Fibroblast of peridontal ligament (primary cell): ENCODE data around the gene TRIM9.
A peak's percentile ranks its signal among the peaks of the same experiment; 100 is the strongest.

Experiments
- DNase-seq: peaks from one replicate; pipeline ENCODE4 v3.0.0-alpha.2; 2010; ENCODE audit errors: extremely low read depth

The TRIM9 gene

DNA sequence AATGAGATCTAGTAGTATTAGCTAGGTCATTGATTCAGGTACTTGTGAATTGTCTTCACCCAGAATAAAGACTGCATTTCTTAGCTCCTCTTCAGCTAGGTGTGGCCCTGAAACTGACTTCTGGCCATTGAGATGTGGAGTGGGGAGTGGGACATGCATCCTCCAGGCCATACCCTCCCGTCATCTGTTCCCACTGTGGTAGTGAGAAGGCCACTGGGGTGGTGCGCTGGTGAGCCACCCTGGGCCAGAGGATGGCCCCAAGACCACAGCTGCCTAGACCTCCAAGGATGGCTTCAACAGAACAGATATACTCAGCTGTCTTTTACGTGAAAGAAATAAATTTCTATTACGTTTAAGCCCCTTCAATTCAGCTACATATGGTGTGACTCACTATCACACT lies 36.5 kb downstream of the TRIM9 start:
- DNase-seq, result no peak

DNA sequence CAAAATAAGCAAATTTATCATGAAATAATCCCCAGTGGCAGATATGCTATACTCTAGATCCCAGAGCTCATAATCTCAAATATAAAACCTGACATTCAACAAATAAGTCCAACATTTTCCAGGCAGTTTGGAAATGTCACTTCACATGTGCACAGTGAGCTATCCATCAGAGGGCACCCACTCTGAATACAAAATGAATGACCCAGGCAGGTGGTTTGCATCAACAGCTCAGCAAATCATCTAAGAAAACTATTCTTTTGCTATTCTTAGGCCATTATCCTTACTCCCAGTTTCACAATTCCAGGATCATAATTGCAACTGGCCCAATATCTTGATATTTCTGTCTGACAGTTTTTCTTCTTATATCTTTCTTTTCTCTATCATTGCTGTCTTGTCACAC lies 38.5 kb downstream of the TRIM9 start:
- DNase-seq, result no peak

DNA sequence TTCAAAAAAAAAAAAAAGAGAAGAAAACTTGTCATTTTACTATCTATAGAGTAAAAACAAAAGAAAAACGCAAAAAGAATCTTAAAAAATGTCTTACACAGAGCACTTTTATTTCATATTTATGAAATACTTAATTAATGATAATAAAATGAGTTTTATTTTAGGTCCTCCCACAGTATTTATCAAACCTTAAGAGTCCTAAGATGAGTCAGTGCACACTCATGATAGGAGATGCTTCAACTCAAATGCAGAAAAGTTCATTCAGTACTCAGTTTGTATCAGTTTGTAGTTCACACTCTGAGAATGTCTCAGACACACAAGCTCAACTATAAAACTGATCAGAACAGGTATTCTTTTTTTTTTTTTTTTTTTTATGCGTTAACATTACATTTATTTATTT lies 41.7 kb downstream of the TRIM9 start:
- no peak for DNase-seq

DNA sequence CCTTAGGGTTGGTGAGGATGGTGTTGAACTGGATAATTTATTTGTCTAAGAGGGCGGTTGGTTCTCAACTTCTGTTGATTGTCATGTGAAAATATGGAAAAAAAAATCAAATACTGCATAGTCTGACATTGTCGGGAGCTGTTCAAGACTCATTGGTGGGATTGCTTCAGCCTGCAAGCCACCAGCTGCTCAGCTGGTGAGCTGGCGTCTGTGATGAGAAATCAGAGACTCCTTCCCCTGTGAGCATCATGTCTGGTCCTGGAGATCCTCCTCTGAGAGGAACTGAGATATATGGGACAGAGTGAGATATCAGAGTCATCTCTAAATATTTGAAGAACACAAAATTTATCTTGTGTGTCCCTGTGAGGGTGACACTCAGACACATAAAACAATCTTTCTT lies 49.9 kb downstream of the TRIM9 start:
- DNase-seq, result no peak

DNA sequence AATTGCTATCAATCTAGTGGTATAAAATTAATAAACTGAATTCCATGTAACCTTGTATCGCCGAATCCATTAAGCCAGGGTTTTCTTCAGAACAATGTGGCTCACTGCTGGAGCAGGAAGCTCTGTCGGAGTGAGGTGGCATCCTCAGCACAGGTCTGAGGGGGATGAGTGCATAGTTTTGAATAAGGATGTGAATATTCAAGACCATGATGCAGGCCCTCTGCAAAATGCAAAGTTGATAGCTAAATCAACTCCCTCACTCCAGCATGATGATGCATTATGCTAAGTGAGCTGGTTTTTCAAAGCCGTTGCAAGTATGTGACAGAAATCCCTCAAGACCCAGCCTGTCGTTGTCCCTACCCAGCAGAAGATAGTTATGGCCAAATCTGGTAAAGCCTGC lies 53.0 kb downstream of the TRIM9 start:
- DNase-seq, result no peak

DNA sequence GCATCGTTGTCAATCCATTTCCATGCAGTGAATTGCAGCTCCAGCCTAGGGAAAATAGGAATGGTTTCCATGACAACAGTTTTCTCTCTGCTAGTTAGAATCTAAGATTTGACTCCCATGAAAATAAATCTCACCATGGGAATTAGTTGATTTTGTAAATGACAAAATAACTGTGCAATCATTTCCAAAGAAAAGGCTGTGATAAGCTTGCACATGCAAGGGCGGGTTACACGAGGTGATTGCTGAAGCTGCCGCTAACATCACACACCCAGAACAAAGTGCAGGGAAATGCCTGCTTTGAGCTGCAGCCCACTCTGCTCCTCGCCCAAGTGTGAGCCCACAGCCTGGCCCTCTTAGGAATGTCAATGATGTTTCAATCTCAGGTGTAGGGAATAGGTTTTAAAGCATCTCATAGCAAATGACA lies 53.8 kb downstream of the TRIM9 start:
- DNase-seq, result no peak

DNA sequence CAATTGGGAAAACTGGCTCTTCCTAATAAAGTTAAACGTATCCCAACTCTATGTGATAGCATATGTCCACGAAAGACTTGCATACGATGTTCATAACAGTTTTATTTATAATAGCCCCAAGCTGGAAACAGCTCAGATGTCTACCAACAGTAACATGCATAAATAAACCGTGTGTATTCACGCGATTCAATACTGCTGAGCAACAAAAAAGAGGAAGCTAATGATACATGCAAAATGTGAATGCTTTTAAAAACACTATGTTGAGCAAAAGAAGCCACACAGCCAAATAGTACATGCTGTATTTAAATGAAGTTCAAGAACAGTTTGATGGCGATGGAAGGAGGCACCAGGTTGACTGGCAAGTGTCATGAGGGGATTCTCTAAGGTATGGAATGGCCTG lies 55.7 kb downstream of the TRIM9 start:
- DNase-seq, result no peak

DNA sequence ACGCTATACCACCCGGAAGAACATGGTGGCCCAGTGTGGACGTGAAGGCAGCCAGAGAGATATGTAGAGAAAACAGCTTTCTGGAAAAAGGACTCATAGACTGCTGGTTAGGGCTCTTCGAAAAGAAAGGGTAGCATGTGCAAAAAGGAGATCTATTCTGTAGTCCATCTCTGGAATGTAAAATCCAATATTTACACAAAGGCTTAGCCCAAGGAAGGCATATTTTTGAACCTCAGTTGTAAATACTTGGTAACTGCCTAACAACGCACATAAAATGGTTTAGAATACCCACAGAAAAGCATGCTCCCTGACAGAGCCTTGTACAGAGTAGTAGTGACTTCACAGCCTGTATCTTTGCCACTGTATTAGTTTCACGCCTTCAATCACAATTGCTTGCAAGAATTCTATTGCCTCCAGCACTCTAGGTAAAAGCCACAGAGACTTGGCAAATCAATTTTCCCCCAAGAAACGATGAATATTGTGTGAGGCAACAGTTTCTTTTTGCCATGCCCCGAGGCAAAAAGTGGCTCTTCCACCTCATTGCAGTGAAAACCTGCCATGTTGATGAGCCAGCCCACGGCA lies 59.2 kb downstream of the TRIM9 start:
- peak; percentile 12 for DNase-seq

DNA sequence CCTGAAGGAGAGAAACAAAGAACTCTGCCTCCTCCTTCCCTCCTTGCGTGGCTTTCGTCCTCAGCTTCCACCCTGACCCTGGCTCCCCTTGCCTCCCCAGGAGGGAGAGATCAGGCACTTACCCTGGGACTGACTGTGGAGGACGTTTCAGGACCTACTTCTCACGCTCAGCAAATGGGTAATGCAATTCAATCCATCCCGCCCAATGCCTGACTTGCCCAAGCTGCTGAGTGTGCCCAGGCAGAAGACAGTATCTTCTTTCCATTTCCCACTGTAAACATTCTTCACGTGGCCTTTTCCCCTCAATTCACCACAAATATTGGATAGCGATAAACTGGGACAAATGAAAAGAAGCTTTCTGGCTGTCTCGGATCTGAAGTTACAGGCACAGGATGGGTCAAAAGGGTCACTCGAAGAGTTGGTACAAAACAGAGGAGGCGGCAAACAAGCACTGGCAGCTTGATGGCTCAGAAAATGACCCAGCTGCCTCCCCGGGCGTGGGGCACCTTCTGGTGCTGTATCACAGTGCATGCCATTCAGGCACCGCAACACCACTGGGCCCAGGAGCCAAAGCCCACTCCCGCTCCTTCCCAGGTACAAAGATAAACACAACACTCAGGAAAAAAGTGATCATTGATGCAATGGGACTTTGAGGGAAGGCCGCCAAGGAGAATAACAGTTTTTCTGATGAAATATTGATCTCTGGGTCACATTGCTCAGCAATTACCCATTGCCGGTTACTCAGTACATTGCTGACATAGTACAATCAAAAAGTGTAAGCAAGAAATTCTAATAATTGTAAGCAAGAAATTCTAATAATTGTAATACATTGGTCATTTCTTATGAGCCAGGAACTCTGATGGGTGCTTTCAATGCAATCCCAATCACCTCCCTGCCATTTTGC lies 65.8 kb downstream of the TRIM9 start:
- no peak for DNase-seq

DNA sequence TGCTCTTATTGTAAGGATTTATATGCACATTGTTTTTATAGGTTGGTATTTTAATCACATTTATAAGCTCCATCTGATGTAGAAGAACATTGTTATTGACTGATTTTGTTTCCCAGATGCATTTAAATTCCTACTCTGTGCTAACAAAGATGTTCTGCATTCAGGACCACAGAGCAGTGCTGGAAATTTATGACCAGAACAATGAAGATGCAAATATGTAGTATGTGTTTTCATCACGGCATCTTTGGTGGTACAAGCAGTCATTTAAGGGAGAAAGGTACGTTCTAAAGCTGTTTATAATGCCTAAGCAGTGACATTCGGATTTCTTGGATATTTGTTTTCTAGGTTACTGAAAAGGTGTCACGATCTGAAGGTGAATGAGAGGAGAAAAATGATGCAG lies 66.5 kb downstream of the TRIM9 start:
- DNase-seq, result no peak

DNA sequence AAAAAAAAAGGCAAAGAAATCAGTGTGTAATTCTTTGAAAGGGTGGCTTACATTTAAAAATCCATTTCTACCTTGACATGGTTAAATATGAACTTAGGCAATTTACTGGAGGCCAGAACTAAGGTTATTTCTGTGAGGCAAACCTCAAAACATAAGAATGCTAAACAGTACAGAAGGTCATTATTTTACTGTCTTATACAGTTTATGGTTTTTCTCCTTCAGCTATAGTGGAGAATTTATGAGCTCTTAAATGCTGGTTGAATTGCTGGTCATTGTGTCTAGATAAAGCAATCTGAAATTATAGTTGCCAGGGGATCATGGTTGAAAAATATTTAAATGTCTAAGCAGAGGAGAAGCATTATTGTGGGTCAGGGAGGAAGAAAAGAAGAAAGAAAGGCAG lies 70.5 kb downstream of the TRIM9 start:
- no peak for DNase-seq

DNA sequence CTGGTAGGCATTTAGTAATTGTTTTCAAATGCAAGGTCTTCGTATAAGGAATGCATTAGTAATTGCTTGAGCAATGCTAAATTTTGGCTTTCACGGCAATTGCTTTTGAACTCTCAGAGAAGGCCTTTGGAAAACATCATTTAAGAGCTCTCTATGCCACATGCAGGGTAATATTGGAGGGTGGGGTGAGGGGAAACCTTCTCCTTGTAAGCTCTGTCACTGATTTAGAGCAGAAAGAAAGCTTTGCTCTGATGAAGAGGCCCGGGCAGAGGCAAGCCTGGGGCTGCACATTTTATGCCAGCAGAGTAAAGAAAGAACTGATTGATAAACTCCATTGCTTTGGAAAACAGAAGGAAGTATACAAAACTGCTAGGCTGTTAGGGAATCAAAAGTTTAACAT lies 70.9 kb downstream of the TRIM9 start:
- no peak for DNase-seq

DNA sequence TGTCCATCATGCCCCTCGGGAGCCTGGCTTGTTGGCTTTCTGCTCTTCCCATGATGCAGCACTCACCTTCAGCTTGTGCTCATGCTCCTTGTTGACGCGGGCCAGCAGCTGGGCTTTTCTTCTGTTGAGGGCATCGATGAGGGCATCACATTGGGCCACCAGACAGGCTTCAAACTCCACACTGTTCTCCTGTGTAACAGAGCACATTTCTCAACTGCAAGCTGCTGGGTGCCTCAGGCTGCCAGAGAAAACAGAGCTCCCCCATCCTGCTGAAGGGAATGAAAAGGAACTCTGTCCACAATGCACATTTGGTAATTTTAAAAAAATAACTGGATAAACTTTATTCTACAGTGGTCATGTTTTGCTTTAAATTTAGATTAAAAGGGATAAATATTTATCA lies 72.1 kb downstream of the TRIM9 start:
- DNase-seq, result no peak

DNA sequence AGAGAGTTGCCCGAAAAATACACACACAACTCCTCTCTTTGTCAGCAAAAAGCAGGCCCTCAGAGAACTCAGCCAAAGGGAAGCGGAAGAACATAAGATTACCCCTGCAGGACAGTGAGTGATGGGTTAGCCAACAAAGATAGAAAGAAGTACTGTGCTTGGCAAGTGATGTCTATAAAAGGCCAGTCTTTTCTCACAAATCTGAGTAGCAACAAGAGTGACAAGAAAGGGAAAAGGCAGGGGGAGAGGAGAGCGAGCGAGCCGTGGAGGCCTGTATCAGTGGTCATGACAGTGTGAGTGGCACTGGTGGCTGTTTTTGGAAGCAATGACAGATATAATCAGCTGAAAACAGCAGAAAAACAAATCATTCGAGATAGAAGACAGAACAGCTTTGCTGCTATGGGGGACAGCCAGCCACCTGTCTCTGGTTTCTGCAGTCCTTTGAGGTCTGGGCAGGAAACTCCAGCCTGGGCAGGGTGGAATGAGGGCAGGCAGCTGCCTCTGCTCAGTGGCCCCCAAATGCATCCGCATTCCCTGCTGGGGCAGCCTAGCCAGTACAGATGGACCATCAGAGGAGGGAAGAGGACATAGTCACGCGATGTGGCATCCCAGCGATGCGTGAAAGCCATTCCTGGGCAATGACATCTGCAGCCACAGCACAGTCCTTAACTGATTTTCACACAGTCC lies 74.7 kb downstream of the TRIM9 start:
- DNase-seq, result no peak

DNA sequence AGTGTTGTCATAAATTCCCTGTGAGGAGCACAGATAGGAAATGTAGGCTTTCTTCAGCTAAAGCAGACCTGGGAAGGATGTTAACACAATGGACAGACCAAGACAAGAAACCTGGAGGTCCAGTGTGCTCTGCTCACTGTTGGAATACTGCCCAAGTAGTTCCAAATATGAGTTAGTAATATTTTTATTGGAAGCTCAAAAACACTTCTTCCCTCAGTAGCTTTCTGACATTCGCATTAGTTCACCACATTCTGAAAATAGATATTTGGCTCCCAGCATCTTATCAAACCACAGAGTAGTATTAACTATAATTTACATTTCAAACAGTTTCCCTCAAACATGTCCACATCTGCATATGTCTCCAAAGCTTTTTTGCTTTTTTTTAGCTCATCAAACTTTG lies 75.8 kb downstream of the TRIM9 start:
- peak; percentile 50 for DNase-seq

DNA sequence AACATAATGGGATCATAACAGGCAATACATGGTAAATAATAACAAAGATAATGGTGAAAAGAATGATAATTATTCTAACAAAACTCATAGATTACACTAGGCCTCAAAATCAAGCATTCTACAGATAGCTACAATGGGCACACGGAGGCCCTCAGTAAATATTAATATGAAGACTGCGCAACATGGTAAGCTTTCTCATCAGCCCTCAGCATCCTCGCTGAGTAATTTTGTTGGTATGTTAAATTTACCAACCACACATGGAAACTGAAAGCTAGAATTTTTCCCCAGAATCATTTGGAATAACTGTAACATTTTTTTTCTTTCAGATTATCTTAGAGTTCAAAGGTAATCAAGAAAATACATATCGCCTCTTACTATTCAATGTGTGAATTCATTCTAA lies 76.4 kb downstream of the TRIM9 start:
- peak; percentile 75 for DNase-seq

DNA sequence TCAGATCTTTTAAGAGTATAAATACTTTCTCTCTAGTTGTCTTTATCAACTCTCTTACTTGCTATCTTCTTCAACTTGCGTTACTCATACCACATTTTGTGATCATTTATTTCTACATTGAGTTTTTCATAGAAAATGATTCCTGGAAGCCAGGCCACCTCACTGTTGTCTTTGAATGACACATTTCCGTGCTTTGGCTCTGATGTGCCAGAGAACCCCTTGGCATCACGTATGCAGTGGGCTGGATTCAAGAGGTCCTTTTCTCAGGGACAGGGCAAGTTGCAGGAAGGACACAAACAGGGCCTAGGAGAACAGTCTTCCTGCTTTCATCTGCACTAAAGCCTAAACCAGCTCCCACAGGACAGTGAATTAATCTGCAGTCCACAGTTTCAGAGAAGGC lies 80.3 kb downstream of the TRIM9 start:
- DNase-seq, result no peak

DNA sequence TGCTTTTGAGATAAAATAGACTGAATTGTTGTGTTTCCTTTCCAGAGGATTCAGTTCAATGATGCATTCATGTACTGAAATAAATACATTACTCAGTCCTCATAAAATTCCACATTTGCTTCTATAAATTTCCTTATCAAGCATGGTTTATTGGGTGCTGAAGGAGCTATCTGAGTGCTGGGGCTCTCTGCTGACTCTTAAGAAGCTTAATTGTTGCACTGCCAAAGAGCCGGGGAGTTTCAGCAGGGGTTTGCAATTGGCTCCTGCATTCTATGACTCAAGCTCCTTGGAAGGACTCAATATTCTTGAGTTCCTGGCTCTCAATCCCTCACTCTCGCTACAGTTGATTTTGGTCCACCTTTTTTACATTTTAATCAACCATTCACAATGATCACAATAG lies 80.8 kb downstream of the TRIM9 start:
- DNase-seq, result peak; percentile 86

DNA sequence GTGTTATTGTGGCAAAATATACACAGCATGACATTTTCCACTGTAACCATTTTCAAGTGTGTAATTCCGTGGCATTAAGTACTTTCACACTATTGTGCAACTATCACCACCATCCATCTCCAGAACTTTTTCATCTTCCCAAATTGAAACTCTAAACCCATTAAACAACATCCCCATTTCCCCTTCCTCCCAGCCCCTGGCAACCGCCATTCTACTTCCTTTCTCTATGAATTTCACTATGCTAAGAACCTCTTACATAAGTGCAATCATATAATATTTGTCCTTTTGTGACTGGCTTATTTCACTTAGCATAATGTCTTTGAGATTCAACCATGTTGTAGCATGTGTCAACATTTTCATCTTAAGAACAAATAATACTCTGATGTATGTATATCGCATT lies 82.8 kb downstream of the TRIM9 start:
- no peak for DNase-seq

DNA sequence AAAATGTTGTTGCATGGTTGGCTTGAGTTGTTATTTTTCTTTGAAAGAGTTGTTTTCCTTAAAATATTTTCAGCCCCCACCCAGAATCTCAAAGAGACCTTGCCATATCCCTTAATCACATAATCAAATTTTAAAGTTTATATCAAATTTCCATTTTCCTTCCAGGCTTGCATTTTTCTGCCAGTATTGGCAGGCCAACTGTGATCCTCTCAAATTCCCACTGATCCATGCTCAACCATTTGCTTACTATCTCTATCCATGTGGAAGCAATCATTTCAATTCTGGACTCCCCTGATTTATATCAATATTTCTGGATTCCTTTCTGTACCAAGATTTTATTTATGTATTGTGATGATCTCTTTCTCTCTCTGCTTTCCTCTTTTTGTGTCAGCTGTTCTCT lies 86.5 kb downstream of the TRIM9 start:
- DNase-seq, result peak; percentile 89

DNA sequence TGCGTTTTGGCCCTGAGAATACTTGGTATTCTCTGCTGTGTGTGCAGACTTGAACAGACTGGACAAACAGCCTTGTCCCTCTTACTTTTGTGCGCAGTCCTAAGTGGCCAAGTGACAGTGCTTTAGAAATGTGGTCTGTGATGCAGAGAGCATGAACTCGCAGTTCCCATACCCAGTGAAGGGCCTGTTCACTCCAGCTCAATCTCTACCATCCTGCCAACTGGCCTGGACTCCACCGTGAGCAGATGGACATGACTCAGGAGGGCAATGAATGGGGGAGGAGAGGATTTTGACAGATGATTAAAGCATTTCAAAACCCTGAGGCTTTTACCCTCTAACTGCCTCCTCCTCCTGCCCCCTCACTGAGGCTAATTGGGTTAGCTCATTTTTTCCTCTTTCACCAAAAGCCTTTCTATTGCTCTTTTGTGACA lies 88.1 kb downstream of the TRIM9 start:
- DNase-seq, result peak; percentile 95

DNA sequence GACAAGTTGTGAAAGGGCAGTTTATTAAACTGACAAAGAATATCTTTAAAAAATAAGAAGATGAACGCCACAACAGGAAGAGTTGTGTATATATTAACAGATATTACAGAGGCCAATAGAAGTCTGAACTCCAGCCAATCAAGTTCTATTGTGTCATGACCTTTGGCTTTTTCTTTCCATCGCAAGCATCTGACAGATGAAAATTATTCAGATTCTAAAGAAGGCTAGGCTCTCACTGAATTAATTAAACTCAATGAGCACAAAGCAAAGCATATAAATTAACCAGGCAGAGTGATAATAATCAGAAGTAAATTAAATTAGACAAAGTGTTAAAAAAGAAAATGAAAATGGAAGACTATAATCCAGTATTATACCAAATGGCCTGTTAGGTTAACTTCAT lies 88.6 kb downstream of the TRIM9 start:
- DNase-seq, result no peak
